HG03097 (cell line): ENCODE measurements around the gene SCN3B.

Experiments used
- ATAC-seq: cut with Tn5 transposase; IDR thresholded peaks from one replicate; pipeline ENCODE4 v1.9.1; 2021; ENCODE audit not compliant: unreplicated experiment, low FRiP score

The SCN3B gene

DNA sequence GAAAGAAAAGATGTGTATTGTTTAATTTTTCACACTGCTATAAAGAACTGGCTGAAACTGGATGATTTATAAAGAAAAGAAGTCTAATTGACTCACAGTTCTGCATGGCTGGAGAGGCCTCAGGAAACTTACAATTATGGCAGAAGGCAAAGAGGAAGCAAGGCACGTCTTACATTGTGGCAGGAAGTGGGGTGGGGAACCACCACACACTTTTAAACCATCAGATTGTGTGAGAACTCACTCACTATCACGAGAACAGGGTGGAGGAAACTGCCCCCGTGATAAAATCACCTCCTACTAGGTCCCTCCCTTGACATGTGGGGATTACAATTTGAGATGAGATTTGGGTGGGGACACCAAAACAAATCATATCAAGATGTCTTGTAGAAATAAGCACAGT, 5.5 kb upstream of the SCN3B start:
- ATAC-seq = peak; percentile 97

DNA sequence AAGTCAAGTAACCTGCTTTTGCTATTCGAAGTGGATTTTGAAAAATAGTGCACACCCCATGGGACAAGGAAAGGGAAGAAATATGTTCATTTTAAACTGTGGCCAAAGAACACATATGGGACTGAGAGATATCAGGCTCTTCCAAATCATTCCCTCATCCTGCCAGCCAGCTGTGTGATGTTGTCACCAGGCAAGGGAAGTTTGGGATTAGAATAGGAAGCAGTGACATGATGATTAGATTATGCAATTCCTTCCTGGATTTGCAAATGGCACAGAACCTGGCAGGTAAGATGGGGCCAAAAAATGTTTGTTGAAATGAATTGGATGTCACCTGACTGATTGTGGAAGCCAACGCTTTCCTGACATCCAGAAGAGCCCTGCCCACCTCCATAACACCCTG, 4.9 kb upstream of the SCN3B start:
- ATAC-seq = no peak

GRCh38 chr11:123653827-123654565, 428 bp downstream of the SCN3B start:
- ATAC-seq = no peak

DNA sequence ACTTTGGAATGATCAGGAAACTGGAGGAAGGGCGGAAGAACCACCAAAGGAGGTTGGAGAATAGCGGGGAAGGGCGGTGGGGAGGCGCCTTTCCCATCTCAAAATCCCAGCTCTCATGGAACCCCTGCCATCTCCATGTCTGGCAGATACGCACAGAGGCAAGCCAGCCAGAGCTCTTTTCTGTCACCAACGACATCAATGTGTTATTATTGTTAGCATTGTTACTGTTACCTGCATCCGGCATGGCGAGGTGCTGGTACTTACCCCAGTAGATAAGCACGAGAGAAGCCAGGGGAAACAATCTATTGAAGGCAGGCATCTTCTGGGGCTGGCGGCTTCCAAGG, 969 bp downstream of the SCN3B start:
- no peak for ATAC-seq

GRCh38 chr11:123652599-123652998, 1.8 kb downstream of the SCN3B start:
- no peak for ATAC-seq

- no peak for ATAC-seq
These were observed 3.5 kb downstream of the SCN3B start for GRCh38 chr11:123650901-123651300.

GRCh38 chr11:123645286-123645975, 9.0 kb downstream of the SCN3B start:
- no peak for ATAC-seq

DNA sequence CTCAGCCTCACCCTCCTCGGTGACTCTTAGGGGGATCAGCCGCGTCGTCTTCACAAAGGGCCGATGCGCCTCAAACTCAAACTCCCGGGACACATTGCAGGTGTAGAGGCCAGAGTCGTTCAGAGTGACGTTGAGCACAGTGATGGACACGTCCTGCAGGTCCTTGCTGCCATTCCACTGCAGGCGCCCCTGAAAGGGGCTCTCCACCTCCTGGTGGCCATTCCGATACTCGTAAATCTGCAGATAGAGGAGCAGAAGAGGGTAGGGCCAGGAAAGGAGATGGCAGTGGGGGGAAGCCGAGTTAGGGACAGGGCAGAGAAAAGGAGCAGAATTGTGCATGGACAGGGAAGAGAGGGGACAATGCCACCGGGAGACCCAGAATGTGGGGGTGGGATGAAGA, 12.0 kb downstream of the SCN3B start:
- no peak for ATAC-seq

DNA sequence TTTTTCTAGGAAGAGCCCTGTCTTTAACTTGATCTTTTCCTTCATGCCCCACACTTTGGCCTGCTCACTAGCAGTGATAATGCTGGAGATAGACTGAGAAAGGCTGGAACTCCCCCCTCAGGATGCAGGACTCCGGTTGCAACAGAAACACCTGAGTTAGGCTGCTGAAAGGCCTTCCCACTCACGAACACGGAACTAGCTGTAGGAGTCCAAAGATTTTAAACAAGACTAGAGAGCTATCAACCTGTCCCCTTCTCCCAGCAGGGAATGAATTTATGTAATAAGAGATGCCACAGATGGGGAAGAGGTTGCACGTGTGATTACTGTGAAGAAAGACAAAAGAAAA, 13.0 kb downstream of the SCN3B start:
- ATAC-seq = no peak

DNA sequence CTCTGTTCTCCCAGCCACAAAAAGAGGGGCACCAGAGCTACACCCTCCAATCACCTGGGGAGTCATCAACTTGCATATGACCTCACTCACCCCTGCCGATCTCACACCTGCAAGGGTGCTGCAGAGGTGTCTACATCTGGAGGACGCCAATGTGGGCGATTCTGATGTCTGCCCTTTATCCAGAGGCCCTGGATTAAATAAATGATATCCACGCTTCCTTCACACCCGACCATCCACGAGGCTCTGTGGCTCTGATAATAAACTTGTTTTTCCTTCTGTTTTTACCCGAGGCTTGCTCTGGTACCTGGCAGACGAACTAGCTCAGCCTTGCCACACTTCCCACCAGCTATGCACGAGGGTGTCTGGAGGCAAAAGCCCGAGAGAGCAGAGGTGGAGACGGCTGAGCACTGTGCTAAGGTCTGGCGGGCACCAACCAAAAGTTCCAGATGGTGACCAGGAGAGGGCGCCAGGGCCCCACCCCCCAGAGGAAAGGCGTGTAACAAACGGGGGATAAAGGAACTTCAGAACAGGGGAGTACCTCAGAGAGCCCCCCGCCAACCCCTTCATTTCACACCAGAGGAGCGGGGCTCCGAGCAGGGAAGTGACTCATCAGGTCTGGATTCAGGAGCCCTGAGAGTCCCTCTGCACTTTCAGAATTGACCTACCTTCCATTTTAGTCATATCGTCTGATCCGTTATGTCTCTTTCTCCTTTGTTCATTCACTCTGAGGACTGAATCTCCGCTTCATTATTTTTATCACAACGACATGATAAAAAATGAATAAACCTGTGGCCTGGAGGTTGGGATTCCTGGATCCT, 13.5 kb downstream of the SCN3B start:
- ATAC-seq = no peak

DNA sequence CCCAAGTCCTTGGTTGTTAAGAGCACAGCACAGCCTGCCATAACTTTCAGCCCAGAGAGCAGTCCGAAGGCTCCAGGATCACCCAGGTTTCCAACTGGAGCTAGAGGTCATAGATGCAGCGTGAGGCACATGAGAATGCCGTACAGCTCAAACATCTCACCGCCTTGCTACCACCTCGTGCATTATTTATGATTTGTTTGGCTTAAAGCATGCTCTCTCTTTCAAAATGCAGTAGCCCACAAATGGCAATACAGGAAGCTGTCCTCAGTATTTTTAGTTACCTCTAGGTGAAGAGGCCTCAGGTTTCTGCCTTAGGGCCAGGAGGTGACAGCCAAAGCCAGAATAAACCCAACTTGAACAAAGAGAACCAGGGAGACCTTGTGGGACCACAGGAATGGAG, 14.4 kb downstream of the SCN3B start:
- no peak for ATAC-seq

GRCh38 chr11:123630126-123630608, 24.3 kb downstream of the SCN3B start:
- ATAC-seq = no peak

- ATAC-seq = no peak
These were observed 25.3 kb downstream of the SCN3B start for GRCh38 chr11:123628936-123629683.

GRCh38 chr11:123624974-123625373, 29.4 kb downstream of the SCN3B start:
- no peak for ATAC-seq

DNA sequence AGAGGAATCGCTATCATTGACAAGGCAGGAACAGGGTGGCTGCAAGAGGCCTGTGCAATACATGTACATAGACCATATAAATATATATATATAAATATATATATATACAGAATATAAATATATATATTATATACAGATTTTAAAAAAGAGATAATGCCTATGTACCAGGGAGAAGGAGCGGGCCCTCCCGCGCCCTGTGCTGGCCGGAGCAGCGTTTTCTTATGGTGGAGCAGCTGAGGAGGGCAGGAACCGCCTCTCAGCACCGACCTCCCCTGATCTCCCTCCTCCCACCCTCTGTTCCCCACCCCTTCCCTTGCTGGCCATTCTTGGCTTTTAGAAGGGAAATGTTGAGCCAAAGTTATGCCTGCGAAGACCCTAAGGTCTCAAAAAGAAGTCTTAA, 31.8 kb downstream of the SCN3B start:
- no peak for ATAC-seq

DNA sequence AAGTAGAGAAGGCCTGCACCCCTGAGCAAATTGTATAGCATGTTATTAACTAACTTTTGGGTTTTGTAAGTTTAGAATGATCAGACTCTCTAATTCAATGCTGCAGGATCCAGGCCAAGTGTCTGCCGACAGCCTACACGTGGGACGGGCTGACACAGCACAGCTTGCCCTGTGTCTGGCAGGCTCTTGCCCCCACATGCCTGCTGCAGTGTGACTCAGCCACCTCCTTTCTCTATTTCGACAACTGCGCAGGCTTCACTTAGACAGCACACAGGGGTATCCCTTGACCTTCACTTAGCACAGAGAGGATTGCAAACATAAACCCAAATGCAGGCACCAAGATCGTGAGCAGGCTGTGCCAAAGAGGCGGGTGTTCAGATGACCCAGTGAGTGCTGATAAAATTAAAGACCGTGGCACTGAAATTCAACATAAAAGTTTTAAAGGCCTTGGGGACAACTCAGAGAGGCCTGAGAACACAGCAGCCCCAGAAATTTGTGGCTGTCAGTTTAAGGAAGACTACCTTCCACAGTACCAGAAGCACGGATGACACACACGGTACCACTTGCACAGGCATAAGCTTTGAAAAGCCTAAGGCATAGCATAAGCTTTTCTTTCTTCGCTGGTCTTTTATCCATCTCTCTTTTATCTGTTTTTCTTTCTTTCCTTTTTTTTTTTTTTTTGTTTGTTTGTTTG, 37.8 kb downstream of the SCN3B start:
- no peak for ATAC-seq

GRCh38 chr11:123611698-123612097, 42.7 kb downstream of the SCN3B start:
- no peak for ATAC-seq

DNA sequence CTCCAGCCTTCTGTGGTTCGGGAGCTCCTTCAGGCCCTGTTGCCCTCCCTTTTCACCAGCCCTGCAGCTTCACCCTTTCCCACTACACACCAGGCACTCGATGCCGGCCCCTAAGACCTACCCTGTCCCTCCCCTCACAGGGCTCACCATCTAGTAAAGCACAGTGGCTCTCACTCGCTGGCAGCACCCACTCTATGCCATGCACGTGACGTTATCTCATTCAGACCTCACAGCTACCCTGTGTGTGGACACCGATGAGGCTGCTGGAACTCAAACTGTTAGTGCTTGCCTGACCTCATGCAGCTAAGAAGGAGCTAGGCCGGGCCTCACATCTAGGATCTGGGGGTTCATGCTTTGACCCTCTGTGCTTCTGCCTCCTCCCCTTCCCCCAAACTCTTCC, 45.5 kb downstream of the SCN3B start:
- ATAC-seq = no peak

DNA sequence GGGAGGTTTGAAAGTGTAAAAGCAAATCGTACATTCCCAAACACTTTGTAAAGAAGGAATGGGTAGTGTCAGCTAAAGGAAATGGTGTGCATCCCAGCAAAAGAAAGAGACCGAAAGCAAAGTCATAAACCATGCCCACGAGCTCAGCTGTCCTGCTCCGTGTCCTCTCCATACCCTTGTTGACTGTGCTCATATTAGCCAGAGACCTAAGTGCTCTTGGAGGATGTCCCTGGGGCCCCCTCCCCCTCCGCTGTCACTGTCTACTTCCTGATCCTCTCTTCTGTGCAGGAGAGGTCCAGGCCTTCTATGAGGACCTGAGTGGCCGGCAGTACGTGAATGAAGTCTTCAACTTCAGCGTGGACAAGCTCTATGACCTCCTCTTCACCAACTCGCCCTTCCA, 46.1 kb downstream of the SCN3B start:
- ATAC-seq = no peak

GRCh38 chr11:123607781-123608180, 46.6 kb downstream of the SCN3B start:
- no peak for ATAC-seq
